B cell (primary cell): Measurements from ENCODE around the gene TTLL8. TPM values are rescaled to one million over a fixed set of nuclear protein-coding genes. Genes with fewer than 3 reads are reported as not detected.

ENCODE experiments used
- ATAC-seq: fragments of 200-7000 bp; cut with Tn5 transposase; one replicate; pipeline ENCODE4 v1.10.0; 2021; ENCODE audit warnings: low read depth, mild to moderate bottlenecking, moderate number of reproducible peaks, moderate library complexity
- CTCF ChIA-PET: fragments of 350-600 bp; sonication (Branson Sonifier 250); formaldehyde crosslinking; loops from one replicate; lab custom pipeline; 2021; ENCODE audit warnings: antibody characterized with exemption, inconsistent platforms; lab: Charles Lee
- POLR2A ChIA-PET: fragments of 350-600 bp; sonication (Branson Sonifier 250); formaldehyde crosslinking; loops from one replicate; lab custom pipeline; 2021; ENCODE audit warnings: antibody characterized with exemption; lab: Charles Lee
- DNase-seq: peaks from one replicate; pipeline ENCODE4 v3.0.0; 2013
- H2AFZ ChIP-seq: 2 replicates; pipeline ENCODE4 v1.6.1; 2012; ENCODE audit warnings: mild to moderate bottlenecking, low read depth, low read length; ENCODE audit not compliant: insufficient read depth, poor library complexity, severe bottlenecking
- H3K27ac ChIP-seq, 2 donors: 1 replicate in 1 of 2; 2 replicates in 1 of 2; pipeline ENCODE4 v1.5.1; 2012 to 2013; ENCODE audit warnings: low read length in 2 of 2, mild to moderate bottlenecking in 2 of 2, moderate library complexity in 1 of 2
- H3K27me3 ChIP-seq, 4 experiments: fragments of 200-600 bp in 1 of 4; sonication (generic) in 1 of 4; replicated peaks in 1 of 4; 1 replicate in 2 of 4; 2 replicates in 2 of 4; pipeline versions ENCODE4 v1.6.1 to v1.7.0; 2013 to 2016; ENCODE audit warnings: low read length in 3 of 4, mild to moderate bottlenecking in 2 of 4, mixed read lengths in 1 of 4, moderate library complexity in 1 of 4; ENCODE audit not compliant: insufficient read depth in 4 of 4, control insufficient read depth in 3 of 4; ENCODE audit errors: control extremely low read depth in 1 of 4
- H3K36me3 ChIP-seq, 2 experiments: replicated peaks in 1 of 2; 1 replicate in 1 of 2; 2 replicates in 1 of 2; pipeline versions ENCODE4 v1.6.1 to v1.7.1; 2013; ENCODE audit warnings: low read length in 1 of 2; ENCODE audit not compliant: insufficient read depth in 2 of 2, control insufficient read depth in 1 of 2; ENCODE audit errors: control extremely low read depth in 1 of 2, extremely low read depth in 1 of 2
- H3K4me1 ChIP-seq, 2 donors: fragments of 200-600 bp in 1 of 2; sonication (generic) in 1 of 2; 1 replicate in 1 of 2; 2 replicates in 1 of 2; pipeline versions ENCODE4 v1.5.1 to v1.6.1; 2013 to 2017; ENCODE audit warnings: low read length in 2 of 2; ENCODE audit not compliant: control insufficient read depth in 2 of 2, insufficient read depth in 2 of 2
- H3K4me2 ChIP-seq: replicated peaks from 2 replicates; pipeline ENCODE3; 2012; ENCODE audit warnings: mild to moderate bottlenecking, low read depth, low read length; ENCODE audit not compliant: poor library complexity, severe bottlenecking
- H3K4me3 ChIP-seq, 5 experiments: fragments of 200-600 bp in 1 of 5; sonication (generic) in 1 of 5; 1 replicate in 3 of 5; 2 replicates in 2 of 5; pipeline versions ENCODE4 v1.5.1 to v1.7.0; 2011 to 2016; ENCODE audit warnings: low read length in 4 of 5, mild to moderate bottlenecking in 4 of 5, low read depth in 2 of 5, control low read depth in 1 of 5, moderate library complexity in 1 of 5; ENCODE audit not compliant: insufficient read depth in 1 of 5; ENCODE audit errors: control extremely low read depth in 1 of 5, extremely low read depth in 1 of 5
- H3K79me2 ChIP-seq: fragments of 200-600 bp; sonication (generic); one replicate; pipeline ENCODE4 v1.6.0; 2016; ENCODE audit warnings: low read length; ENCODE audit not compliant: control insufficient read depth, insufficient read depth
- H3K9ac ChIP-seq: fragments of 200-600 bp; sonication (generic); 2 replicates; pipeline ENCODE4 v1.6.1; 2017; ENCODE audit warnings: mild to moderate bottlenecking, low read length, moderate library complexity
- H3K9me3 ChIP-seq, 3 donors: one replicate each; pipeline versions ENCODE4 v1.6.1 to v1.7.1; 2013; ENCODE audit warnings: low read length in 2 of 3; ENCODE audit not compliant: control insufficient read depth in 2 of 3, insufficient read depth in 1 of 3; ENCODE audit errors: control extremely low read depth in 1 of 3
- H4K20me1 ChIP-seq: 2 replicates; pipeline ENCODE4 v1.6.0; 2012; ENCODE audit warnings: mild to moderate bottlenecking, low read length; ENCODE audit not compliant: insufficient read depth, control insufficient read depth, poor library complexity, severe bottlenecking
- H3K27ac Mint-ChIP-seq: one replicate; pipeline ENCODE4 v1.8.0; 2021; ENCODE audit warnings: mixed read lengths
- H3K27me3 Mint-ChIP-seq: one replicate; pipeline ENCODE4 v1.8.0; 2021; ENCODE audit warnings: mixed read lengths
- H3K4me1 Mint-ChIP-seq: one replicate; pipeline ENCODE4 v1.8.0; 2021; ENCODE audit warnings: mixed read lengths
- H3K4me3 Mint-ChIP-seq: one replicate; pipeline ENCODE4 v1.8.0; 2021; ENCODE audit warnings: mixed read lengths
- H3K9me3 Mint-ChIP-seq: one replicate; pipeline ENCODE4 v1.8.0; 2022; ENCODE audit warnings: mixed read lengths; ENCODE audit not compliant: insufficient read depth
- CTCF ChIP-seq: fragments of 200-600 bp; IDR thresholded peaks from one replicate; pipeline ENCODE4 v1.8.0; 2022; ENCODE audit warnings: antibody characterized with exemption, mild to moderate bottlenecking
- WGBS: methylation state at CpG from one replicate; pipeline ENCODE4 v1.1.5; 2013; ENCODE audit warnings: missing lambda C conversion rate; ENCODE audit not compliant: insufficient coverage; 5-methylcytosine and 5-hydroxymethylcytosine counted together
- intact Hi-C: fragments of 100-400 bp; cut with micrococcal nuclease; formaldehyde crosslinking; loops from one replicate; pipeline ENCODE4 v1.10.0; 2022
- polyA plus RNA-seq: library from polyadenylated mRNA; depleted of rRNA; stranded (reverse); fragments of >200 nt; gene quantifications from 2 replicates; pipeline ENCODE4 v1.2.3, GENCODE V29; 2012
- total RNA-seq, 2 donors: library from RNA; stranded (reverse); fragments of 120-200 nt in 1 of 2; gene quantifications; 1 replicate in 1 of 2; 2 replicates in 1 of 2; pipeline versions ENCODE4 v1.2.3 to v1.2.4, GENCODE V29; 2013 to 2022

Gene TTLL8
- total and polyA plus RNA-seq, 2 donors (not counting 1 experiment from before 2014, with no cell fraction given) = not detected

- Mint-ChIP-seq H3K27me3 (no peaks in the 10 kb centered on the region), H3K9me3 (no peaks in the 10 kb centered on the region), H3K4me1 (peaks cover 50% of the 10 kb centered on the region), H3K4me3 (no peak overlapping the region), H3K27ac (no peak overlapping the region)
- Histone ChIP-seq H3K79me2 (peaks cover 6% of the 10 kb centered on the region), H3K4me3 (no peak overlapping the region), H4K20me1 (peaks cover 48% of the 10 kb centered on the region), H3K27ac (no peak overlapping the region), H3K4me1 (peaks cover 42 to 57% of the 10 kb centered on the region in 2 donors), H3K9me3 (no peaks in the 10 kb centered on the region), H3K36me3 (peaks cover 0 to 10% of the 10 kb centered on the region in 2 experiments), H2AFZ (no peak overlapping the region), H3K4me2 (no peak overlapping the region), H3K27me3 (no peaks in the 10 kb centered on the region), H3K9ac (no peak overlapping the region)
- intact Hi-C loops = no loop called here
- ATAC-seq (no peak), DNase-seq (peak; percentile 46)
- ChIA-PET CTCF (interaction anchor here (3.6 to 4.4 kb wide), 2 partner anchors 38 to 61 kb away, joined by 14 to 37 read pairs; no protein-coding TSS in a partner anchor), POLR2A (interaction anchor here (0.7 to 3.3 kb wide), 2 partner anchors 8 to 33 kb away, joined by 3 to 43 read pairs; partner anchors contain the start of gene PIM3)
- WGBS = 97% methylated on average over 16 of the region's 16 CpGs
- no peak for TF ChIP-seq CTCF
Measured at GRCh38 chr22:49968831-49969661, 89.1 kb downstream of the TTLL8 start.

Other genes starting within 250 kb of the TTLL8 start
- gene BRD1, start 230.4 kb downstream of the TTLL8 start, total RNA-seq = 73.3 and 77.8 TPM in 2 replicates
- 16.9 and 20.7 TPM in 2 replicates for gene BRD1, start 230.4 kb downstream of the TTLL8 start, polyA plus RNA-seq
- 14.6 and 14.7 TPM in 2 replicates for gene ZBED4, start 204.5 kb downstream of the TTLL8 start, total RNA-seq
- gene ZBED4, start 204.5 kb downstream of the TTLL8 start, polyA plus RNA-seq = 5.9 and 8.0 TPM in 2 replicates
- gene ALG12, start 139.9 kb downstream of the TTLL8 start, total RNA-seq = 16.6 and 17.2 TPM in 2 replicates
- gene ALG12, start 139.9 kb downstream of the TTLL8 start, polyA plus RNA-seq = 10.9 and 15.2 TPM in 2 replicates
- 32.8 and 35.9 TPM in 2 replicates for gene CRELD2, start 139.7 kb downstream of the TTLL8 start, total RNA-seq
- gene CRELD2, start 139.7 kb downstream of the TTLL8 start, polyA plus RNA-seq = 41.9 and 48.9 TPM in 2 replicates
- gene PIM3, start 97.5 kb downstream of the TTLL8 start, total RNA-seq = 127 and 128 TPM in 2 replicates
- 74.6 and 331 TPM in 2 replicates for gene PIM3, start 97.5 kb downstream of the TTLL8 start, polyA plus RNA-seq
- gene IL17REL, start 45.5 kb downstream of the TTLL8 start, total RNA-seq = 0.10 TPM in 2 replicates
- gene IL17REL, start 45.5 kb downstream of the TTLL8 start, polyA plus RNA-seq = 0.09 and 0.12 TPM in 2 replicates
- gene MLC1, start 27.1 kb upstream of the TTLL8 start, total RNA-seq = not detected in 2 replicates
- gene MLC1, start 27.1 kb upstream of the TTLL8 start, polyA plus RNA-seq = 0.27 and 0.34 TPM in 2 replicates
- gene MOV10L1, start 31.7 kb upstream of the TTLL8 start, total RNA-seq = not detected in 2 replicates
- gene MOV10L1, start 31.7 kb upstream of the TTLL8 start, polyA plus RNA-seq = not detected in 2 replicates
- gene PANX2, start 112.4 kb upstream of the TTLL8 start, total RNA-seq = 0.53 and 0.59 TPM in 2 replicates
- gene PANX2, start 112.4 kb upstream of the TTLL8 start, polyA plus RNA-seq = 0.04 and 0.14 TPM in 2 replicates
- gene TRABD, start 127.6 kb upstream of the TTLL8 start, total RNA-seq = 200 and 205 TPM in 2 replicates
- 164 and 179 TPM in 2 replicates for gene TRABD, start 127.6 kb upstream of the TTLL8 start, polyA plus RNA-seq
- 73.0 and 74.6 TPM in 2 replicates for gene SELENOO, start 142.7 kb upstream of the TTLL8 start, total RNA-seq
- gene SELENOO, start 142.7 kb upstream of the TTLL8 start, polyA plus RNA-seq = 62.1 and 68.8 TPM in 2 replicates
- gene TUBGCP6, start 186.7 kb upstream of the TTLL8 start, total RNA-seq = 137 and 139 TPM in 2 replicates
- 174 and 178 TPM in 2 replicates for gene TUBGCP6, start 186.7 kb upstream of the TTLL8 start, polyA plus RNA-seq
- 120 and 136 TPM in 2 replicates for gene HDAC10, start 193.0 kb upstream of the TTLL8 start, total RNA-seq
- gene HDAC10, start 193.0 kb upstream of the TTLL8 start, polyA plus RNA-seq = 187 and 241 TPM in 2 replicates
- gene MAPK12, start 203.4 kb upstream of the TTLL8 start, total RNA-seq = 5.3 and 6.5 TPM in 2 replicates
- 7.5 and 7.8 TPM in 2 replicates for gene MAPK12, start 203.4 kb upstream of the TTLL8 start, polyA plus RNA-seq
- gene MAPK11, start 212.1 kb upstream of the TTLL8 start, total RNA-seq = 8.1 and 9.8 TPM in 2 replicates
- 7.8 and 9.9 TPM in 2 replicates for gene MAPK11, start 212.1 kb upstream of the TTLL8 start, polyA plus RNA-seq
- 30.3 and 31.4 TPM in 2 replicates for gene PLXNB2, start 249.3 kb upstream of the TTLL8 start, total RNA-seq
- 5.2 and 5.9 TPM in 2 replicates for gene PLXNB2, start 249.3 kb upstream of the TTLL8 start, polyA plus RNA-seq